ENCODE data around the gene AGBL4. TPM values are rescaled to one million over a fixed set of nuclear protein-coding genes. Genes with fewer than 3 reads are reported as not detected.

The AGBL4 gene
- total and polyA plus RNA-seq, 9 of the 15 experiments (the other 6 are each of a cell fraction or from before 2014, with no cell fraction given) = 0.11 TPM; not detected in 7

- TF ChIP-seq ZNF239 (CRISPR knock-in tag; IDR thresholded peaks at IDR 0.05) = no peak
- TF ChIP-seq, protein P1, sequence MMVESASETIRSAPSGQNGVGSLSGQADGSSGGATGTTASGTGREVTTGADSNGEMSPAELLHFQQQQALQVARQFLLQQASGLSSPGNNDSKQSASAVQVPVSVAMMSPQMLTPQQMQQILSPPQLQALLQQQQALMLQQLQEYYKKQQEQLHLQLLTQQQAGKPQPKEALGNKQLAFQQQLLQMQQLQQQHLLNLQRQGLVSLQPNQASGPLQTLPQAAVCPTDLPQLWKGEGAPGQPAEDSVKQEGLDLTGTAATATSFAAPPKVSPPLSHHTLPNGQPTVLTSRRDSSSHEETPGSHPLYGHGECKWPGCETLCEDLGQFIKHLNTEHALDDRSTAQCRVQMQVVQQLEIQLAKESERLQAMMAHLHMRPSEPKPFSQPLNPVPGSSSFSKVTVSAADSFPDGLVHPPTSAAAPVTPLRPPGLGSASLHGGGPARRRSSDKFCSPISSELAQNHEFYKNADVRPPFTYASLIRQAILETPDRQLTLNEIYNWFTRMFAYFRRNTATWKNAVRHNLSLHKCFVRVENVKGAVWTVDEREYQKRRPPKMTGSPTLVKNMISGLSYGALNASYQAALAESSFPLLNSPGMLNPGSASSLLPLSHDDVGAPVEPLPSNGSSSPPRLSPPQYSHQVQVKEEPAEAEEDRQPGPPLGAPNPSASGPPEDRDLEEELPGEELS (CRISPR knock-in tag; IDR thresholded peaks at IDR 0.05; ENCODE audit: borderline replicate concordance) = no peak; the same call in 1 of the 2 replicates
- TF ChIP-seq PML (IDR thresholded peaks at IDR 0.05; ENCODE audit: low read length) = no peak
- no peak for TF ChIP-seq SPI1 (IDR thresholded peaks at IDR 0.05; ENCODE audit: borderline replicate concordance, low read depth, low read length)
- TF ChIP-seq E2F5 (CRISPR knock-in tag; IDR thresholded peaks at IDR 0.05) = no peak
- TF ChIP-seq RBBP5 (IDR thresholded peaks at IDR 0.05; ENCODE audit: borderline replicate concordance, insufficient read depth, low read length, poor library complexity, severe bottlenecking) = no peak
- no peak for TF ChIP-seq ZNF408 (CRISPR knock-in tag; IDR thresholded peaks at IDR 0.05; ENCODE audit: low read depth)
- TF ChIP-seq E2F6 (IDR thresholded peaks at IDR 0.05; ENCODE audit: borderline replicate concordance in 1 of 2, extremely low read depth in 1 of 2, insufficient read depth in 1 of 2, insufficient read length in 1 of 2, low read depth in 1 of 2, low read length in 1 of 2, poor library complexity in 1 of 2, severe bottlenecking in 1 of 2) = no peak
- TF ChIP-seq ZNF143 (CRISPR knock-in tag; IDR thresholded peaks at IDR 0.05) = no peak
- peak; percentile 35; the same call in 1 of the 2 replicates for TF ChIP-seq JUND (IDR thresholded peaks at IDR 0.05; ENCODE audit: borderline replicate concordance, low read depth, low read length)
- TF ChIP-seq JUND (tag; IDR thresholded peaks at IDR 0.05; ENCODE audit: borderline replicate concordance, low read depth, low read length) = peak; percentile 49; the same call in 1 of the 3 replicates
- TF ChIP-seq HIVEP1 (CRISPR knock-in tag; IDR thresholded peaks at IDR 0.05) = no peak
- TF ChIP-seq ZBTB1 (CRISPR knock-in tag; IDR thresholded peaks at IDR 0.05; ENCODE audit: borderline replicate concordance, low read depth) = no peak
- no peak for TF ChIP-seq HNRNPL (IDR thresholded peaks at IDR 0.05; ENCODE audit: low read depth, low read length)
- no peak for TF ChIP-seq TAF15 (IDR thresholded peaks at IDR 0.05; ENCODE audit: low read depth, low read length)
- TF ChIP-seq CREB1 (IDR thresholded peaks at IDR 0.05) = no peak
- no peak for TF ChIP-seq CREB1 (CRISPR knock-in tag; IDR thresholded peaks at IDR 0.05)
- peak; percentile 48; the same call in 1 of the 2 replicates for TF ChIP-seq TAL1 (IDR thresholded peaks at IDR 0.05)
- TF ChIP-seq SRF (CRISPR knock-in tag; IDR thresholded peaks at IDR 0.05) = no peak
- TF ChIP-seq, protein P2, sequence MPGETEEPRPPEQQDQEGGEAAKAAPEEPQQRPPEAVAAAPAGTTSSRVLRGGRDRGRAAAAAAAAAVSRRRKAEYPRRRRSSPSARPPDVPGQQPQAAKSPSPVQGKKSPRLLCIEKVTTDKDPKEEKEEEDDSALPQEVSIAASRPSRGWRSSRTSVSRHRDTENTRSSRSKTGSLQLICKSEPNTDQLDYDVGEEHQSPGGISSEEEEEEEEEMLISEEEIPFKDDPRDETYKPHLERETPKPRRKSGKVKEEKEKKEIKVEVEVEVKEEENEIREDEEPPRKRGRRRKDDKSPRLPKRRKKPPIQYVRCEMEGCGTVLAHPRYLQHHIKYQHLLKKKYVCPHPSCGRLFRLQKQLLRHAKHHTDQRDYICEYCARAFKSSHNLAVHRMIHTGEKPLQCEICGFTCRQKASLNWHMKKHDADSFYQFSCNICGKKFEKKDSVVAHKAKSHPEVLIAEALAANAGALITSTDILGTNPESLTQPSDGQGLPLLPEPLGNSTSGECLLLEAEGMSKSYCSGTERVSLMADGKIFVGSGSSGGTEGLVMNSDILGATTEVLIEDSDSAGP (CRISPR knock-in tag; IDR thresholded peaks at IDR 0.05) = no peak
- no peak for TF ChIP-seq RHOXF2B (CRISPR knock-in tag; conservative IDR thresholded peaks at IDR 0.05)
- no peak for TF ChIP-seq SIN3B (IDR thresholded peaks at IDR 0.05; ENCODE audit: low read depth)
- no peak for TF ChIP-seq ZNF444 (CRISPR knock-in tag; IDR thresholded peaks at IDR 0.05)
- TF ChIP-seq RBM39 (optimal IDR thresholded peaks at IDR 0.05; ENCODE audit: low read depth, low read length) = peak; percentile 50
These were observed 1492.9 kb downstream of the AGBL4 start (continued) for GRCh38 chr1:48530727-48531351.
